GM19397 (cell line): ENCODE measurements around the gene ITPKB.

Source experiments
- ATAC-seq: cut with Tn5 transposase; IDR thresholded peaks from one replicate; pipeline ENCODE4 v1.9.1; 2021; ENCODE audit warnings: mild to moderate bottlenecking, moderate library complexity; ENCODE audit not compliant: unreplicated experiment

ITPKB gene

GRCh38 chr1:226654046-226654667 lies 84.9 kb downstream of the ITPKB start:
- ATAC-seq: no peak

GRCh38 chr1:226653311-226653921 lies 85.7 kb downstream of the ITPKB start:
- peak; percentile 72 for ATAC-seq

GRCh38 chr1:226652613-226653012 lies 86.5 kb downstream of the ITPKB start:
- no peak for ATAC-seq

GRCh38 chr1:226651732-226652105 lies 87.4 kb downstream of the ITPKB start:
- ATAC-seq: no peak

- ATAC-seq: no peak
Measured at GRCh38 chr1:226651041-226651731, 87.9 kb downstream of the ITPKB start.

- no peak for ATAC-seq
Measured at GRCh38 chr1:226650236-226650841, 88.7 kb downstream of the ITPKB start.

GRCh38 chr1:226649780-226650179 lies 89.3 kb downstream of the ITPKB start:
- ATAC-seq: no peak

- no peak for ATAC-seq
Measured at GRCh38 chr1:226649244-226649643, 89.8 kb downstream of the ITPKB start.

GRCh38 chr1:226648421-226648820 lies 90.7 kb downstream of the ITPKB start:
- no peak for ATAC-seq

- ATAC-seq: no peak
Measured at GRCh38 chr1:226647719-226648118, 91.4 kb downstream of the ITPKB start.

- no peak for ATAC-seq
Measured at GRCh38 chr1:226646870-226647449, 92.1 kb downstream of the ITPKB start.

- no peak for ATAC-seq
Measured at GRCh38 chr1:226646026-226646869, 92.8 kb downstream of the ITPKB start.

GRCh38 chr1:226645279-226645976 lies 93.7 kb downstream of the ITPKB start:
- no peak for ATAC-seq

- no peak for ATAC-seq
Measured at GRCh38 chr1:226644541-226645176, 94.4 kb downstream of the ITPKB start.

GRCh38 chr1:226643611-226644540 lies 95.2 kb downstream of the ITPKB start:
- no peak for ATAC-seq

- ATAC-seq: no peak
Measured at GRCh38 chr1:226643177-226643576, 95.9 kb downstream of the ITPKB start.

GRCh38 chr1:226642421-226642820 lies 96.7 kb downstream of the ITPKB start:
- ATAC-seq: no peak

GRCh38 chr1:226641671-226642231 lies 97.3 kb downstream of the ITPKB start:
- ATAC-seq: no peak
